ENCODE measurements around the gene LBR. TPM values are rescaled to one million over a fixed set of nuclear protein-coding genes. Genes with fewer than 3 reads are reported as not detected.

The LBR gene
- total RNA-seq, 4 donors from 2014 or later: 17.7 to 30.8 (median 25.1) TPM

- no peak overlapping the region for H3K4me3 ChIP-seq
- TF ChIP-seq CTCF (IDR thresholded peaks at IDR 0.05) (no peak), POLR2A (IDR thresholded peaks at IDR 0.05) (no peak), EP300 (IDR thresholded peaks at IDR 0.05) (no peak)
- no peaks in the 10 kb centered on the region for H3K36me3 ChIP-seq
- H3K27ac ChIP-seq: no peak overlapping the region
- peak in 1 of 2 donors; percentile 1 for DNase-seq (ENCODE audit: low spot score in 2 of 2)
- H3K4me1 ChIP-seq: peaks cover 0 to 32% (median 18%) of the 10 kb centered on the region in 4 donors
- H3K27me3 ChIP-seq: no peaks in the 10 kb centered on the region
- 77 to 89% methylated on average over 6 of the region's 6 CpGs for WGBS, 2 donors
- no peaks in the 10 kb centered on the region for H3K9me3 ChIP-seq
These were observed 23.5 kb upstream of the LBR start for GRCh38 chr1:225451340-225451739.

GRCh38 chr1:225450491-225451191 is 22.8 kb upstream of the LBR start:
- H3K27ac ChIP-seq: peak overlapping the region in 1 of 4 donors; percentile 6

GRCh38 chr1:225449774-225450173 is 21.9 kb upstream of the LBR start:
- H3K4me1 ChIP-seq: peaks cover 0 to 47% (median 22%) of the 10 kb centered on the region in 4 donors
- no peaks in the 10 kb centered on the region for H3K9me3 ChIP-seq
- 85 to 93% methylated on average over 5 of the region's 5 CpGs for WGBS, 2 donors
- no peak for DNase-seq (ENCODE audit: low spot score in 2 of 2)
- no peaks in the 10 kb centered on the region for H3K36me3 ChIP-seq
- no peak for TF ChIP-seq POLR2A (IDR thresholded peaks at IDR 0.05)
- no peak overlapping the region for H3K27ac ChIP-seq
- no peak overlapping the region for H3K4me3 ChIP-seq
- H3K27me3 ChIP-seq: no peaks in the 10 kb centered on the region

More at GRCh38 chr1:225450491-225451191, 22.8 kb upstream of the LBR start:
- Histone ChIP-seq H3K9me3 (no peaks in the 10 kb centered on the region), H3K4me1 (peaks cover 0 to 39% (median 22%) of the 10 kb centered on the region in 4 donors), H3K27me3 (no peaks in the 10 kb centered on the region), H3K4me3 (no peak overlapping the region), H3K36me3 (no peaks in the 10 kb centered on the region)
- WGBS, 2 donors: 69 to 70% methylated on average over 12 of the region's 12 CpGs
- TF ChIP-seq CTCF (IDR thresholded peaks at IDR 0.05) (no peak), POLR2A (IDR thresholded peaks at IDR 0.05) (no peak), EP300 (IDR thresholded peaks at IDR 0.05) (peak in 1 of 2 donors; percentile 38)
- DNase-seq (ENCODE audit: low spot score in 2 of 2): peak in 1 of 2 donors; percentile 11

GRCh38 chr1:225449261-225449660 is 21.4 kb upstream of the LBR start:
- no peak for TF ChIP-seq EP300 (IDR thresholded peaks at IDR 0.05)
- peak overlapping the region in 1 of 4 donors; percentile 77 for H3K27ac ChIP-seq
- peaks cover 0 to 50% (median 21%) of the 10 kb centered on the region in 4 donors for H3K4me1 ChIP-seq
- DNase-seq (ENCODE audit: low spot score in 2 of 2): peak in 1 of 2 donors; percentile 6
- H3K36me3 ChIP-seq: no peaks in the 10 kb centered on the region
- WGBS, 2 donors: 90 to 92% methylated on average over 8 to 9 of the region's 9 CpGs
- H3K9me3 ChIP-seq: no peaks in the 10 kb centered on the region
- no peak overlapping the region for H3K4me3 ChIP-seq
- no peaks in the 10 kb centered on the region for H3K27me3 ChIP-seq

GRCh38 chr1:225448146-225448805 is 20.4 kb upstream of the LBR start:
- peak in 1 of 2 donors; percentile 10 for DNase-seq (ENCODE audit: low spot score in 2 of 2)

More at GRCh38 chr1:225448146-225448805, 20.4 kb upstream of the LBR start:
- no peak overlapping the region for H3K4me3 ChIP-seq
- H3K27me3 ChIP-seq: no peaks in the 10 kb centered on the region
- WGBS, 2 donors: 31 to 34% methylated on average over 9 of the region's 9 CpGs
- H3K9me3 ChIP-seq: no peaks in the 10 kb centered on the region
- peaks cover 0 to 48% (median 22%) of the 10 kb centered on the region in 4 donors for H3K4me1 ChIP-seq
- no peaks in the 10 kb centered on the region for H3K36me3 ChIP-seq
- H3K27ac ChIP-seq: peak overlapping the region in 3 of 4 donors; percentile 66 to 77 (median 68)
- no peak for TF ChIP-seq CTCF (IDR thresholded peaks at IDR 0.05)
- no peak for TF ChIP-seq EP300 (IDR thresholded peaks at IDR 0.05)
- TF ChIP-seq POLR2A (IDR thresholded peaks at IDR 0.05): no peak
